Prostate gland (tissue), 2 donors: ENCODE measurements around the gene IPCEF1.

Experiments
- CTCF ChIP-seq, 4 experiments: fragments of 200-600 bp in 2 of 4; fragments of 450-650 bp in 2 of 4; sonication (generic) in 2 of 4; IDR thresholded peaks; 1 replicate in 3 of 4; 2 replicates in 1 of 4; pipeline ENCODE4 v1.5.1; 2016 to 2019; ENCODE audit warnings: antibody characterized with exemption in 4 of 4, mild to moderate bottlenecking in 2 of 4, moderate library complexity in 2 of 4
- POLR2A ChIP-seq: fragments of 450-650 bp; IDR thresholded peaks from one replicate; pipeline ENCODE4 v1.6.1; 2016; ENCODE audit warnings: antibody characterized with exemption, mild to moderate bottlenecking
- POLR2AphosphoS5 ChIP-seq: sonication (generic); formaldehyde crosslinking; IDR thresholded peaks from one replicate; pipeline ENCODE4 v1.6.1; 2017; ENCODE audit warnings: antibody characterized with exemption

- TF ChIP-seq CTCF (IDR thresholded peaks at IDR 0.05) (no peak), POLR2A (no peak), POLR2AphosphoS5 (no peak)
Observed at GRCh38 chr6:154280521-154280920, 76.1 kb downstream of the IPCEF1 start.
